RWPE2 (cell line): ENCODE measurements around the gene ZNF432.
"Not testable (repeated sequence)": the region's sequence is repeated elsewhere in the genome, so short reads cannot be mapped to it uniquely, and the experiment has no call there.

Source experiments
- ATAC-seq: fragments of 200-7000 bp; cut with Tn5 transposase; 3 replicates; pipeline ENCODE4 v1.9.1; 2021; ENCODE audit warnings: low read depth
- DNase-seq: peaks from one replicate; pipeline ENCODE4 v3.0.0-alpha.2; 2020; ENCODE audit warnings: low spot score
- H3K27ac ChIP-seq: fragments of 450-650 bp; 2 replicates; pipeline ENCODE4 v1.5.1; 2017; ENCODE audit warnings: mild to moderate bottlenecking; ENCODE audit not compliant: poor library complexity, severe bottlenecking
- H3K27me3 ChIP-seq: fragments of 250-450 bp; sonication (Bioruptor Pico); 2 replicates; pipeline ENCODE4 v1.5.1; 2021; ENCODE audit warnings: mild to moderate bottlenecking, moderate library complexity; ENCODE audit not compliant: insufficient read depth, poor library complexity, severe bottlenecking
- H3K36me3 ChIP-seq: fragments of 250-450 bp; sonication (Bioruptor Pico); 2 replicates; pipeline ENCODE4 v1.5.1; 2020; ENCODE audit warnings: low read depth, mild to moderate bottlenecking, moderate library complexity
- H3K4me1 ChIP-seq: fragments of 250-450 bp; sonication (Bioruptor Pico); 2 replicates; pipeline ENCODE4 v1.5.1; 2021; ENCODE audit warnings: mild to moderate bottlenecking, moderate library complexity; ENCODE audit not compliant: insufficient read depth, poor library complexity, severe bottlenecking
- H3K4me3 ChIP-seq: fragments of 250-450 bp; sonication (Bioruptor Pico); 2 replicates; pipeline ENCODE4 v1.5.1; 2021; ENCODE audit warnings: mild to moderate bottlenecking, moderate library complexity; ENCODE audit not compliant: severe bottlenecking
- H3K9me3 ChIP-seq: fragments of 250-450 bp; sonication (Bioruptor Pico); 2 replicates; pipeline ENCODE4 v1.5.1; 2021; ENCODE audit warnings: mild to moderate bottlenecking, moderate library complexity; ENCODE audit not compliant: severe bottlenecking
- CTCF ChIP-seq: fragments of 450-650 bp; IDR thresholded peaks from one replicate; pipeline ENCODE4 v1.5.1; 2017; ENCODE audit warnings: mild to moderate bottlenecking, moderate library complexity; ENCODE audit not compliant: poor library complexity, severe bottlenecking

Gene ZNF432

GRCh38 chr19:52048555-52049501 is at the start of gene ZNF432:
ZNF432 (minus strand) TSS chr19:52048838; CDS start chr19:52046868, 1,970 bp downstream.
- Histone ChIP-seq H3K9me3 (peaks cover 15% of the 10 kb centered on the region), H3K27me3 (no peaks in the 10 kb centered on the region), H3K36me3 (peaks cover 36% of the 10 kb centered on the region), H3K4me1 (peaks cover 4% of the 10 kb centered on the region), H3K4me3 (peak within 1 kb of the TSS; percentile 49), H3K27ac (peak within 1 kb of the TSS; percentile 56)
- ATAC-seq, result peak; percentile 93
- TF ChIP-seq CTCF, result no peak
- peak; percentile 81 for DNase-seq

DNA sequence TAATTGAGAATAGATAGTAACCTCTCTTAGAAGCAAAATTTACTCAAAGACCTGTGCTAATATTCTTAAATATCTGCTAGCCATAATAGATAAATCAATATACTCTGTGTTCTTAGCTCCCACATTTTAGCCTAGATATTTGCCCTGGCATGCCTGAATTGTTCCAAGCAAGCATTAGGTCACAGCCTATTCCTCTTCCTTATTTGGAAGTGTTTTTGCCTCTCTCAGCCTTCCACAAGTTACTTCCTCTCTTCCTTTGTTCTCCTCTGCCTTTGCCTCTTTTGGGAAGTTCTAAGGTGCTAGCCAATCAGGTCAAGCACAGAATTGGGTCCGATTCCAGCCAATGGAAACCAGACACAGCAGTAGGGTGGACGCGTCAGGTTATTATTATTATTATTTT is 47.8 kb upstream of the ZNF432 start:
- Histone ChIP-seq H3K9me3 (peaks cover 26% of the 10 kb centered on the region), H3K36me3 (peaks cover 23% of the 10 kb centered on the region), H3K27ac (peak overlapping the region; percentile 49)
- DNase-seq, H3K4me1 ChIP-seq, ATAC-seq, H3K27me3 ChIP-seq, H3K4me3 ChIP-seq: not testable (repeated sequence)

- Histone ChIP-seq H3K36me3 (peaks cover 34% of the 10 kb centered on the region), H3K27ac (peak within 1 kb of the TSS; percentile 49), H3K27me3 (no peaks in the 10 kb centered on the region), H3K4me1 (peaks cover 3% of the 10 kb centered on the region), H3K9me3 (peaks cover 26% of the 10 kb centered on the region), H3K4me3 (peak within 1 kb of the TSS; percentile 57)
- no peak for TF ChIP-seq CTCF
- peak; percentile 95 for ATAC-seq
- DNase-seq, result peak; percentile 91
These were observed 46.8 kb upstream of the ZNF432 start, which contains the start of gene ZNF841 for GRCh38 chr19:52095172-52096014. ZNF841 (minus strand) TSS chr19:52095765; CDS start chr19:52084801, 10,964 bp downstream.

GRCh38 chr19:52094526-52095130 is 46.0 kb upstream of the ZNF432 start:
- DNase-seq, result no peak
- Histone ChIP-seq H3K27ac (peak overlapping the region; percentile 49), H3K9me3 (peaks cover 26% of the 10 kb centered on the region), H3K4me3 (peak overlapping the region; percentile 57), H3K36me3 (peaks cover 41% of the 10 kb centered on the region), H3K4me1 (peaks cover 3% of the 10 kb centered on the region), H3K27me3 (no peaks in the 10 kb centered on the region)
- no peak for TF ChIP-seq CTCF
- ATAC-seq, result peak; percentile 18; the same call in 1 of the 3 replicates

DNA sequence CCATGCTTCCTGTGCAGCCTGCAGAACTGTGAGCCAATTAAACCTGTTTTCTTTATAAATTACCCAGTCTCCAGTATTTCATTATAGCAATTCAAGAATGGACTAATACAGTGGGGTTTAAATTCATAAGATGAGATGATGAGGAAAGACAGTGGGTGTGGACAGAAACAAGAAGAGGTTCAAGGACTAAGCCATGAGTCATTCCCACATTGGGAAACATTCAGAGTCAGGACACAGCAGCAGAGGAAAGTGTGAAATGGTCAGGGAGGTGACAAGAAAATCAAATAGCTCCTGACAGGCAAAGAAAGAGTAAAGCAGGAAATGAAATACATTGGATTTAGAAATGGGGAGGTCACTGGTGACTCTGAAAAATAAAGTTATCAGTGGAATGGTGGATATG is 37.8 kb upstream of the ZNF432 start:
- no peak overlapping the region for H3K27ac ChIP-seq
- no peak for TF ChIP-seq CTCF
- H3K4me3 ChIP-seq, result no peak overlapping the region
- peaks cover 5% of the 10 kb centered on the region for H3K9me3 ChIP-seq
- H3K27me3 ChIP-seq, result no peaks in the 10 kb centered on the region
- no peak for ATAC-seq
- peaks cover 88% of the 10 kb centered on the region for H3K36me3 ChIP-seq
- H3K4me1 ChIP-seq, result no peaks in the 10 kb centered on the region
- DNase-seq, result no peak
